OCI-LY7 (cell line): ENCODE measurements around the gene CTSO.

Experiments
- EZH2phosphoT487 ChIP-seq: fragments of 200-600 bp; sonication (generic); IDR thresholded peaks from 2 replicates; pipeline ENCODE4 v1.6.1; 2018; ENCODE audit warnings: low read depth, borderline replicate concordance, mild to moderate bottlenecking, mixed run types, antibody characterized with exemption, low read length, moderate library complexity, mixed read lengths
- TF ChIP-seq, protein P1 (sequence below): fragments of 200-600 bp; sonication (generic); conservative IDR thresholded peaks from 2 replicates; pipeline ENCODE4 v1.5.1; 2014; ENCODE audit warnings: mild to moderate bottlenecking, antibody characterized with exemption, low read length, moderate library complexity, mixed read lengths

DNA sequence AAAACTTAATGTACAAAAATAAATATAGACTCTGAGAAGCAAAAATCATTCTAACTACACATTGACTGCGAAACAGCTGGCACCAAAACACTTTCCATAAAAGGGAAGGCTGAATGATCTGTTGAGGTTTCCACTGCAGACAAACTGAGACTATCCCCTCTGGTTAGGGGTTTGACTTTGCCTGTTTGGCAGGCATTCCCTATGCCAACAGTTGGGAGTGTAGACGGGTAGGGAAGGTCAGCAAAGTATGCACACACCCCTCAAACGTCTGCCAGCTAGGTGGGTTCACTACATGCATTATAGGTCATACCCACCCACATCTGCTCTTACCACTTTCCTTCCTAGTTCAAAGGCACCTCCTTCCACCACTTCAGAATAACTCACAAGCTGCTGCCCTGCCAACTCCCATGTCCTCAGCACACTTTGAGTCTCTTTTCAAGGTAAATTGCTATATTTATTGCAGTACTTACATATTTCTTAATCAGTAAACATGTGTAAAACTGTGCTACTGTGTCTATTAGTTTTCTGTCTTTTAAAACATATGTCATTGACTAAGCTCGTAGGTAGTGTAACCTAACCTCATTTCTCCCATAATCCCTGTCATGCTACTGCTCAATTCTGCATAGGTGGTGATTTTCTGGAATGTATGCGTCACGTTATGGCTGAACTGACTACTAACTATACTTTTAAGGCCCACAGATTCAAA is 12.4 kb downstream of the CTSO start:
- TF ChIP-seq, protein P1, sequence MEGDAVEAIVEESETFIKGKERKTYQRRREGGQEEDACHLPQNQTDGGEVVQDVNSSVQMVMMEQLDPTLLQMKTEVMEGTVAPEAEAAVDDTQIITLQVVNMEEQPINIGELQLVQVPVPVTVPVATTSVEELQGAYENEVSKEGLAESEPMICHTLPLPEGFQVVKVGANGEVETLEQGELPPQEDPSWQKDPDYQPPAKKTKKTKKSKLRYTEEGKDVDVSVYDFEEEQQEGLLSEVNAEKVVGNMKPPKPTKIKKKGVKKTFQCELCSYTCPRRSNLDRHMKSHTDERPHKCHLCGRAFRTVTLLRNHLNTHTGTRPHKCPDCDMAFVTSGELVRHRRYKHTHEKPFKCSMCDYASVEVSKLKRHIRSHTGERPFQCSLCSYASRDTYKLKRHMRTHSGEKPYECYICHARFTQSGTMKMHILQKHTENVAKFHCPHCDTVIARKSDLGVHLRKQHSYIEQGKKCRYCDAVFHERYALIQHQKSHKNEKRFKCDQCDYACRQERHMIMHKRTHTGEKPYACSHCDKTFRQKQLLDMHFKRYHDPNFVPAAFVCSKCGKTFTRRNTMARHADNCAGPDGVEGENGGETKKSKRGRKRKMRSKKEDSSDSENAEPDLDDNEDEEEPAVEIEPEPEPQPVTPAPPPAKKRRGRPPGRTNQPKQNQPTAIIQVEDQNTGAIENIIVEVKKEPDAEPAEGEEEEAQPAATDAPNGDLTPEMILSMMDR = no peak
- no peak for TF ChIP-seq EZH2phosphoT487
